Stomach (tissue), 9 donors: Measurements from ENCODE around the gene PYROXD2. TPM values are rescaled to one million over a fixed set of nuclear protein-coding genes. Genes with fewer than 3 reads are reported as not detected.

ENCODE experiments used
- DNase-seq, 2 donors: peaks; one replicate each; pipeline versions ENCODE4 v3.0.0 to v3.0.0-alpha.2; 2013 to 2019
- H3K27ac ChIP-seq, 5 donors: fragments of 200-600 bp in 4 of 5; sonication (generic) in 4 of 5; one replicate each; pipeline ENCODE4 v1.5.1; 2013 to 2019; ENCODE audit warnings: mild to moderate bottlenecking in 1 of 5, moderate library complexity in 1 of 5
- H3K27me3 ChIP-seq, 3 donors: fragments of 200-600 bp; sonication (generic); one replicate each; pipeline ENCODE4 v1.5.1; 2017 to 2019; ENCODE audit warnings: mixed run types in 1 of 3
- H3K36me3 ChIP-seq, 4 donors: fragments of 200-600 bp; sonication (generic); 1 replicate in 3 of 4; 2 replicates in 1 of 4; pipeline ENCODE4 v1.5.1; 2016 to 2019
- H3K4me1 ChIP-seq, 4 donors: fragments of 200-600 bp; sonication (generic); one replicate each; pipeline ENCODE4 v1.5.1; 2016 to 2019
- H3K4me3 ChIP-seq, 4 donors: fragments of 200-600 bp; sonication (generic) in 3 of 4; one replicate each; pipeline ENCODE4 v1.5.1; 2016 to 2019; ENCODE audit warnings: mild to moderate bottlenecking in 1 of 4
- H3K9me3 ChIP-seq, 4 donors: fragments of 200-600 bp; sonication (generic); one replicate each; pipeline ENCODE4 v1.5.1; 2016 to 2019
- CTCF ChIP-seq, 7 experiments: fragments of 450-650 bp in 4 of 7; fragments of 200-600 bp in 3 of 7; sonication (generic) in 3 of 7; IDR thresholded peaks; one replicate each; pipeline ENCODE4 v1.5.1; 2016 to 2019; ENCODE audit warnings: antibody characterized with exemption in 7 of 7, control low read depth in 2 of 7, mild to moderate bottlenecking in 1 of 7
- EP300 ChIP-seq: sonication (generic); formaldehyde crosslinking; IDR thresholded peaks from one replicate; pipeline ENCODE4 v1.6.1; 2017; ENCODE audit warnings: antibody characterized with exemption
- POLR2A ChIP-seq, 4 donors: fragments of 450-650 bp; IDR thresholded peaks; one replicate each; pipeline ENCODE4 v1.6.1; 2016; ENCODE audit warnings: antibody characterized with exemption in 4 of 4, control low read depth in 2 of 4, mild to moderate bottlenecking in 1 of 4, moderate library complexity in 1 of 4
- POLR2AphosphoS5 ChIP-seq, 3 donors: sonication (generic); formaldehyde crosslinking; IDR thresholded peaks; one replicate each; pipeline ENCODE4 v1.6.1; 2016; ENCODE audit warnings: antibody characterized with exemption in 3 of 3
- WGBS, 5 donors: extraction: QIAGEN DNeasy Blood & Tissue Kit in 3 of 5; methylation state at CpG; one replicate each; pipeline versions ENCODE4 v1.1.5 to v1.1.7; 2013 to 2018; 5-methylcytosine and 5-hydroxymethylcytosine counted together
- intact Hi-C: fragments of 100-400 bp; cut with DNase I; formaldehyde crosslinking; loops from one replicate; pipeline ENCODE4 v1.15.1; 2023; ENCODE audit warnings: low total_unique reads
- polyA plus RNA-seq, 3 donors: library from polyadenylated mRNA; stranded (reverse); fragments of 200-250 nt; gene quantifications; one replicate each; pipeline ENCODE4 v1.2.3, GENCODE V29; 2013
- total RNA-seq, 5 donors: library from RNA; depleted of rRNA; stranded (reverse); fragments of >200 nt; gene quantifications; one replicate each; pipeline versions ENCODE4 v1.1.0 to v1.2.3, GENCODE V29; 2014 to 2016
- donor health status: healthy with polysubstance abuse.
- donor health status: Bipolar disorder and iron deficiency.
- donor health status: healthy.

Gene PYROXD2
- total and polyA plus RNA-seq, 8 donors: 2.4 to 33.5 (median 8.3) TPM

GRCh38 chr10:98366062-98366530, 48.9 kb downstream of the PYROXD2 start:
- H3K27ac ChIP-seq: no peak overlapping the region
- TF ChIP-seq POLR2AphosphoS5 (IDR thresholded peaks at IDR 0.05) (no peak), EP300 (no peak), CTCF (IDR thresholded peaks at IDR 0.05) (no peak), POLR2A (IDR thresholded peaks at IDR 0.05) (no peak)
- no peak for DNase-seq

GRCh38 chr10:98365406-98366061, 49.4 kb downstream of the PYROXD2 start:
- TF ChIP-seq POLR2A (IDR thresholded peaks at IDR 0.05) (no peak), CTCF (IDR thresholded peaks at IDR 0.05) (no peak), POLR2AphosphoS5 (IDR thresholded peaks at IDR 0.05) (no peak), EP300 (no peak)
- H3K4me3 ChIP-seq: no peak overlapping the region
- intact Hi-C loops: no loop called here
- peaks cover 0 to 3% (median 0%) of the 10 kb centered on the region in 4 donors for H3K4me1 ChIP-seq
- WGBS, 5 donors: 72 to 86% (median 78%) methylated on average over 15 to 18 of the region's 18 CpGs
- H3K36me3 ChIP-seq: no peaks in the 10 kb centered on the region
- no peaks in the 10 kb centered on the region for H3K9me3 ChIP-seq
- no peak overlapping the region for H3K27ac ChIP-seq
- DNase-seq: peak in 1 of 2 donors; percentile 79
- no peaks in the 10 kb centered on the region for H3K27me3 ChIP-seq

More at GRCh38 chr10:98366062-98366530, 48.9 kb downstream of the PYROXD2 start:
- 79 to 90% (median 83%) methylated on average over 6 of the region's 6 CpGs for WGBS, 5 donors
- Histone ChIP-seq H3K4me3 (no peak overlapping the region), H3K27me3 (no peaks in the 10 kb centered on the region), H3K9me3 (no peaks in the 10 kb centered on the region), H3K36me3 (no peaks in the 10 kb centered on the region), H3K4me1 (peaks cover 0 to 3% (median 0%) of the 10 kb centered on the region in 4 donors)
- intact Hi-C loops: no loop called here

GRCh38 chr10:98364432-98365102, 50.4 kb downstream of the PYROXD2 start:
- no peaks in the 10 kb centered on the region for H3K36me3 ChIP-seq
- 89 to 93% (median 91%) methylated on average over 9 of the region's 9 CpGs for WGBS, 5 donors
- TF ChIP-seq CTCF (IDR thresholded peaks at IDR 0.05) (no peak), POLR2A (IDR thresholded peaks at IDR 0.05) (no peak), EP300 (no peak), POLR2AphosphoS5 (IDR thresholded peaks at IDR 0.05) (no peak)

GRCh38 chr10:98363220-98363619, 51.8 kb downstream of the PYROXD2 start:
- intact Hi-C loops: no loop called here
- WGBS, 5 donors: 42 to 69% (median 48%) methylated on average over 6 of the region's 6 CpGs
- no peak for TF ChIP-seq POLR2A (IDR thresholded peaks at IDR 0.05)
- TF ChIP-seq POLR2AphosphoS5 (IDR thresholded peaks at IDR 0.05): no peak
- TF ChIP-seq CTCF (IDR thresholded peaks at IDR 0.05): no peak
- no peak for TF ChIP-seq EP300
- Histone ChIP-seq H3K4me3 (no peak overlapping the region), H3K27me3 (no peaks in the 10 kb centered on the region), H3K9me3 (no peaks in the 10 kb centered on the region), H3K36me3 (no peaks in the 10 kb centered on the region), H3K27ac (no peak overlapping the region), H3K4me1 (peaks cover 0 to 3% (median 0%) of the 10 kb centered on the region in 4 donors)
- peak; percentile 36 to 75 for DNase-seq

More at GRCh38 chr10:98364432-98365102, 50.4 kb downstream of the PYROXD2 start:
- no peak for DNase-seq
- no peaks in the 10 kb centered on the region for H3K27me3 ChIP-seq
- intact Hi-C loops: no loop called here
- peaks cover 0 to 3% (median 0%) of the 10 kb centered on the region in 4 donors for H3K4me1 ChIP-seq
- no peaks in the 10 kb centered on the region for H3K9me3 ChIP-seq
- H3K27ac ChIP-seq: no peak overlapping the region
- no peak overlapping the region for H3K4me3 ChIP-seq
